HL-60/S4 (cell line): ENCODE measurements around the gene NFIX.
"Not testable (repeated sequence)": the region's sequence is repeated elsewhere in the genome, so short reads cannot be mapped to it uniquely, and the experiment has no call there.

Experiments used
- in situ Hi-C: fragments of 300-500 bp; cut with MboI; formaldehyde crosslinking; loops from 2 replicates; pipeline ENCODE4 v1.14.3; 2022; ENCODE audit warnings: low sequenced_read_pairs

NFIX gene

GRCh38 chr19:12994701-12995595 lies at the start of gene NFIX:
TSS of gene NFIX (plus strand) at chr19:12995475. CDS start at chr19:12995838, 363 bp downstream.
- in situ Hi-C loops: no loop called here

GRCh38 chr19:12945479-12946091 lies 49.7 kb upstream of the NFIX start, which contains the start of gene RAD23A:
TSS of gene RAD23A (plus strand) at chr19:12945862. CDS start at chr19:12945949, 87 bp downstream.
- in situ Hi-C loops: no loop called here

DNA sequence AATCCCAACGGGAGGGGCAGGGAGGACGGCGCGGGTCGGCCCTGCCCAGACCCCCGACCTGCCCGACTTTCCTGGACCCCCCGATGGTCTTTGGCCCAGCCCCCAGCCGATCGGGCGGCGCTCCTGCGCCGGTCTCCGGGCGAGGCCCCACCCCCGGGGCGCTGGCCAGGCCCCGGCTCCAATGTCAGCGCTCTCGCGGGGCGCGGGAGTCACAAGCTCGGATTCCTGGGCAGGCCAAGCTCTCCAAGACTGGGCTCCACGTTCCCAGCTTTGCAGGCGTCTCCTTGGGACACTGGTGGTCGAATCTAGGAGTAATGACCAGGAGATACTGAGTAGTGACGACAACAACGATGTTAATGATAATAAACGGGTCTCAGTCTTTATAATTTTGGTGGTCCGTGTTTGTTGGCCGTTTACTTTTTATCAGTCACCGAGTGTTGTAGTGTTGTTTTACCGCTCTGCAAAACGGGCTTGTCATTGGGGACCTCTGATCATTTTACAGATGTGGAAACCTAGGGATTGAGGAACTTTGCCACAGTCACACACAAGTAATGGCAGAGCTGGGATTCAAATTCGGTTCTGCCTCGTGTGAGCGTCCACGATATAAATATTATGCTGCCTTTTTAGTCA lies 49.1 kb upstream of the NFIX start:
- in situ Hi-C loops: no loop called here

DNA sequence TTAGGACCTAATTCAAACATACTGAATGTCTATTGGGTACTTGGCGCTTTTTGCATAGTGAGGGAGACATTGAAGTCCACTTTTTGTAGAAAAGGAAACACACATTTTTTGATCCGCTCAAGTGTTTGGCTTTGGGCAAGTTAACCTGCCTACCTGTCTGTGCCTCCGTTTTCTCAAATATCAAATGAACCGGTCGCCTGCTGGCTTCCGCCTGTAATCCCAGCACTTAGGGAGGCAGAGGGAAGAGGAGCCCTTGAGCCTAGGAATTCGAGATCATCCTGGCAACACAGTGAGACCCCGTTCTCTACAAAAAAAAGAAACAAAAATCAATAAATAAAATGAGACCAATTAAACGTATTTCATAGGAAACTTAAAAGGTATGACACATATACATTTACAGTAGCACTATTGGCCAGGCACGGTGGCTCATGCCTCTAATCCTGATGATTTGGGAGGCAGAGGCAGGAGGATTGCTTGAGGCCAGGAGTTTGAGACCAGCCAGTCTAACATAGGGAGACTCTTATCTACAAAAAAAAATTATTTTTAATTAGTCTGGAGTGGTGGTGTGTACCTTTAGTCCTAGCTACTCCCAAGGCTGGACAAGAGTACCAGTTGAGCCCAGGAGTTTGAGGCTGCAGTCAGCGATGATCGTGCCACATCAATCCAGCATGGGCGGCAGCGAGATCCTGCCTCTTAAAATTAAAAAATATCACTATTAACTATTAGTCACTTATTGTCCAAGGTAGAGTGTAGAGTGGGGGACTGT lies 48.4 kb upstream of the NFIX start:
- in situ Hi-C loops: no loop called here

- in situ Hi-C loops: no loop called here
Observed at GRCh38 chr19:12947702-12948611, 47.3 kb upstream of the NFIX start.

GRCh38 chr19:12948612-12949362 lies 46.5 kb upstream of the NFIX start:
- in situ Hi-C loops: no loop called here

GRCh38 chr19:12949363-12950283 lies 45.7 kb upstream of the NFIX start:
- in situ Hi-C loops: no loop called here

DNA sequence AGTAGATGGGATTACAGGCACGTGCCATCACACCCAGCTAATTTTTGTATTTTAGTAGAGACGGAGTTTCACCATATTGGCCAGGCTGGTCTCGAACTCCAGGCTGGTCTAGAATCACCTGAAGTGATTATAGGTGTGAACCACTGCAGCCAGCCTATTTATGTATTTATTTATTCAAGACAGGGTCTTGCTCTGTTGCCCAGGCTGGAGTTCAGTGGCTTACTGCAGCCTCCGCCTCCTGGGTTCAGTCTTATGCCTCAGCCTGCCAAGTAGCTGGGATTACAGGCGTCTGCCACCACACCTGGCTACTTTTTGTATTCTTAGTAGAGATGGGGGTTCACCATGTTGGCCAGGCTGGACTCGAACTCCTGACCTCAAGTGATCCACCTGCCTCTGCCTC lies 43.2 kb upstream of the NFIX start:
- in situ Hi-C loops: not testable (repeated sequence)

DNA sequence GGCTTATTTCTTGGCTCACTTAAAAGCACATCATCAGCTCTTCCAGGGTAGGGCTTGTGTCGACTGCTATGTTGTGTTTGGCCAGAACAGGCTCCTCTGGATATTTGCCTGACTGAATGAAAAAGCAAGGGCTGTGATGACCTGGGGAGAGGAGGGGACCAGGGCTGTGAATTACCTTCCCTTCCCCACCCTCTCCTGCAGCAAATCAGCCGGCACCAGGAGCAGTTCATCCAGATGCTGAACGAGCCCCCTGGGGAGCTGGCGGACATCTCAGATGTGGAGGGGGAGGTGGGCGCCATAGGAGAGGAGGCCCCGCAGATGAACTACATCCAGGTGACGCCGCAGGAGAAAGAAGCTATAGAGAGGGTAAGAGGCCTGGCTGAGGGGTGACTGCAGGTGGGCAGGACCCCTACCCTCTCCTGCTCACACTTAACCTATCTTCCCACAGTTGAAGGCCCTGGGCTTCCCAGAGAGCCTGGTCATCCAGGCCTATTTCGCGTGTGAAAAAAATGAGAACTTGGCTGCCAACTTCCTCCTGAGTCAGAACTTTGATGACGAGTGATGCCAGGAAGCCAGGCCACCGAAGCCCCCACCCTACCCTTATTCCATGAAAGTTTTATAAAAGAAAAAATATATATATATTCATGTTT lies 42.7 kb upstream of the NFIX start:
- in situ Hi-C loops: no loop called here

DNA sequence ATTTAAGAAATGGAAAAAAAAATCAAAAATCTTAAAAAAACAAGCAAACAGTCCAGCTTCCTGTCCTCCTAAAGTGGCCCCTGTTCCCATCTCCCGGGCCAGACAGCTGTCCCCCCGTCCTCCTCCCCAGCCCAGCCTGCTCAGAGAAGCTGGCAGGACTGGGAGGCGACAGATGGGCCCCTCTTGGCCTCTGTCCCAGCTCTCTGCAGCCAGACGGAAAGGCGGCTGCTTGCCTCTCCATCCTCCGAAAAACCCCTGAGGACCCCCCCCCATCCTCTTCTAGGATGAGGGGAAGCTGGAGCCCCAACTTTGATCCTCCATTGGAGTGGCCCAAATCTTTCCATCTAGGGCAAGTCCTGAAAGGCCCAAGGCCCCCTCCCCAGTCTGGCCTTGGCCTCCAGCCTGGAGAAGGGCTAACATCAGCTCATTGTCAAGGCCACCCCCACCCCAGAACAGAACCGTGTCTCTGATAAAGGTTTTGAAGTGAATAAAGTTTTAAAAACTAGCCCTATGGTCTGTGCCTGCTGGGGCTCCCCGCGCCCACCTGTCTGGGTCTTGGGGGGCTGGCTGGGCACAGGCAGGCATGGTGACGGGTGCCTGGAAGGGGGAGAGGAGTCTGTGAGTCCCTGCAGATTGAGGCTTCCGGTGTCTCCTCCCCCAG lies 42.0 kb upstream of the NFIX start:
- in situ Hi-C loops: no loop called here

GRCh38 chr19:12953799-12954611 lies 41.3 kb upstream of the NFIX start:
- in situ Hi-C loops: no loop called here

DNA sequence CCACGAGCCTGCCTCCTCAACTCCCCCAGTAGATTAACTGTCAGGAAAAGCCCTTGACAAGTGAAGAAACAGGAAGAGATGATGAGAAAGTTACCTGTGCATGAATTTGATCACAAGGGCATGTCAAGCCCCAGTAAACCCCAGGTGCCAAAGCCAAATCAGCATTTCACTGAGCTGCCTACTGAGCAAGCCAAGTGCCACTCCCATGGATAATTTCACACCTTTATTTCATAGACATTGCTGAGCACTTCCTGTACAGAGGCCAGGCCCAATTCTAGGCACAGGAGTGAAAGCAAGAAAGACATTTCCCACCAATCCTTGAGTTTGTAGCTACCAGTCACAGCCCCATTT lies 40.7 kb upstream of the NFIX start:
- in situ Hi-C loops: no loop called here

DNA sequence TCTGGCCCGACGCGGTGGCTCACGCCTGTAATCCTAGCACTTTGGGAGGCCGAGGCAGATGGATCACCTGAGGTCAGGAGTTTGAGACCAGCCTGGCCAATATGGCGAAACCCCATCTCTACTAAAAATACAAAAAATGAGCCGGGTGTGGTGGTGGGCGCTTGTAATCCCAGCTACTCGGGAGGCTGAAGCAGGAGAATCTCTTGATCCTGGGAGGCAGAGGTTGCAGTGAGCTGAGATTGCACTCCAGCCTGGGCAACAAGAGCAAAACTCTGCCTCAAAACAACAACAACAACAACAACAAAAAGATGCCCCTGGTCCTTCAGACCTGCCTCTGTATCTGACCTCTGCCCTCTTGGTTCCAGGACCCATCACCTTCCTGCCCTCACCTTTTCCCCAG lies 39.7 kb upstream of the NFIX start:
- in situ Hi-C loops: not testable (repeated sequence)

GRCh38 chr19:12955996-12956395 lies 39.3 kb upstream of the NFIX start:
- in situ Hi-C loops: no loop called here

DNA sequence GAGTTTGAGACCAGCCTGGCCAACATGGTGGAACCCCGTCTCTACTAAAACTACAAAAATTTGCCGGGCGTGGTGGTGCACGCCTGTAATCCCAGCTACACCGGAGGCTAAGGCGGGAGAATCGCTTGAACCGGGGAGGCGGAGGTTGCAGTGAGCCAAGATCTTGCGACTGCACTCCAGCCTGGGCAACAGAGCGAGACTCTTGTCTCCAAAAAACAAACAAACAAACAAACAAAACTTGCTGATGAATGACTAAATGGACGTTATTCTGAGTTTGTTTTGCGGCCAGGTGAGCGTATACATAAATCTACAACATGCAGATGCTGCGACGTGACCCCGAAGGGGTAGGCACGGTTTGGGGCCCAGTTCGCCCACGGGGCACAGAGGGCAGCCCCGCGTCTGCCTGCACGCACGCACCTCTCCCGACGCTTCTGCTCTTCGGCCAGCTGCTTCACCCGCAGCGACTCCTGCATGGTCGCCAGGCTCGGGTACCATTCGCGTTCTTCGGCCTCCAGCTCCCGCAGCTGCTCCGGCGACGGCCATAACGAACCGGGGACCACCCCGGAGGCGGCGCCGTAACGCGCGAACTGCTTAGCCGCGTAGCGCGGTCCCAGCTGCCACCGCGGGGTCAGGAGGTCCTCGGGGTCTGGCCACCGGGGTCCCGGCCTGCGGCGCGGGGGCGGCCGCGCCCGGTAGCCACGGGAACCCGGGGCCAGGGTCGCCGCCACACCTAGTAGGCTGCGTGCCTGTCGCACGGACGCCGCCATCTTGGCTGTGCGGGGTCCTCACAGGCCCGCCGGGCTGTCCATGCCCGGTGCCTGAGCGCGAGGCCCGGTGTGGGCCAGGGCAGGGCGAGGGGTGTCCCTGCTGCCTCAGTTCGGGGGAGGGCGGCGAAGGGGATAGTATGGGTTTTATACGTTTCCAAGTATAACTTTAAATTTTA lies 38.6 kb upstream of the NFIX start, which contains the start of gene GADD45GIP1:
TSS of gene GADD45GIP1 (minus strand) at position 778 of the 943 bp plus-strand sequence. CDS start at position 767, 11 bp downstream.
- in situ Hi-C loops: no loop called here
